Posterior vena cava (tissue), 2 donors: ENCODE measurements around the gene IKZF1. TPM values are rescaled to one million over a fixed set of nuclear protein-coding genes. Genes with fewer than 3 reads are reported as not detected.

Experiments used
- DNase-seq: peaks from one replicate; pipeline ENCODE4 v3.0.0-alpha.2; 2020; ENCODE audit warnings: low spot score
- intact Hi-C, 2 donors: fragments of 100-400 bp; cut with DNase I; formaldehyde crosslinking; loops; one replicate each; pipeline versions ENCODE4 v1.14.1 to v1.14.2; 2022 to 2023
- total RNA-seq, 2 donors: library from RNA; stranded (reverse); fragmentation: NEBNext Ultra II Directional; extraction: Animal tissue kit (Norgen Biotek cat#: 25700); gene quantifications; one replicate each; pipeline ENCODE4 v1.2.1, GENCODE V29; 2021
- donor health status: DM: yes; HTN: yes; CAD: no.
- donor health status: DM: yes; HTN: yes; CAD: no.

Gene IKZF1
- total RNA-seq, 2 donors from 2014 or later, result 11.9 to 13.7 TPM

GRCh38 chr7:50416527-50417182 lies 112.1 kb downstream of the IKZF1 start:
- DNase-seq, result no peak
- intact Hi-C loops, result no loop called here

- DNase-seq, result no peak
- intact Hi-C loops, result no loop called here
These were observed 113.6 kb downstream of the IKZF1 start for GRCh38 chr7:50418086-50418515.

GRCh38 chr7:50418526-50419290 lies 114.2 kb downstream of the IKZF1 start:
- intact Hi-C loops, result no loop called here
- DNase-seq, result no peak

DNA sequence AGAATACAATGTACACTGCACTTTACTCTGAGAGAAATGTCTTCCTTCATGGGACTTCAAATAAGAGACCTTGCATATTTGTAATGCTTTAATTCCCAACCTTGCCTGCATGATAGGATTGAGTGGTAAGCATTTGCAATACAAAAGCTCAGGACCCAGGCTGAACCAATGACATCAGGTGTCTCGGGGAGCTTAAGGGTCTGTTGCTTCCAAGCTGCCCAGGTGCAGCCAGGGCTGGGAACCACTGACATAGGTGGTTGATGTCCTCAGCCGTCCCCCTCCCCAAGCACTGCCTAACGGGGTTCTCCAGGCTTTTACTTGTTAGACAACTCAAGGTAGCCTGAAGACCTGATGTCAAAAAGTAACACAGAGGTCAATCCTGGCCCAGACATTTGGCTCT lies 116.5 kb downstream of the IKZF1 start:
- DNase-seq, result no peak
- intact Hi-C loops, result no loop called here

DNA sequence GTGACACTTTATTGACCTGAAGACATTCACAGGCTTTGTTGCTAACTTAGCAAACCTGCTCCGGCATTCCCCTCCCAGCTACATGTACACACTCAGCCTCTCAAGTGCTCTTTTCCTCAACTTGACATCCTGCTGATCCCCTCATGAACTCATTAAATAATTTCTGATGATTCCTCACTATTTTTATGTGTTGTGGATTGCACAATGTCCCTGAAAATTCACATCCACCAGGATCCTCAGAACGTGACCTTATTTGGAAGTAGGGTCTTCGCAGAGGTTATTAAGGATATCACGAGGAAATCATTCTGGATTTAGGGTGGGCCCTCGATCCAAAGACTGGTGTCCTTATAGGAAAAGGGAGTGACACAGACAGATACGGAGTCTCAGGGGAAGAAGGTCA lies 118.3 kb downstream of the IKZF1 start:
- no peak for DNase-seq
- intact Hi-C loops, result no loop called here

GRCh38 chr7:50423860-50424259 lies 119.3 kb downstream of the IKZF1 start:
- intact Hi-C loops, result no loop called here
- no peak for DNase-seq

GRCh38 chr7:50425318-50425717 lies 120.8 kb downstream of the IKZF1 start:
- no peak for DNase-seq
- intact Hi-C loops, result no loop called here

DNA sequence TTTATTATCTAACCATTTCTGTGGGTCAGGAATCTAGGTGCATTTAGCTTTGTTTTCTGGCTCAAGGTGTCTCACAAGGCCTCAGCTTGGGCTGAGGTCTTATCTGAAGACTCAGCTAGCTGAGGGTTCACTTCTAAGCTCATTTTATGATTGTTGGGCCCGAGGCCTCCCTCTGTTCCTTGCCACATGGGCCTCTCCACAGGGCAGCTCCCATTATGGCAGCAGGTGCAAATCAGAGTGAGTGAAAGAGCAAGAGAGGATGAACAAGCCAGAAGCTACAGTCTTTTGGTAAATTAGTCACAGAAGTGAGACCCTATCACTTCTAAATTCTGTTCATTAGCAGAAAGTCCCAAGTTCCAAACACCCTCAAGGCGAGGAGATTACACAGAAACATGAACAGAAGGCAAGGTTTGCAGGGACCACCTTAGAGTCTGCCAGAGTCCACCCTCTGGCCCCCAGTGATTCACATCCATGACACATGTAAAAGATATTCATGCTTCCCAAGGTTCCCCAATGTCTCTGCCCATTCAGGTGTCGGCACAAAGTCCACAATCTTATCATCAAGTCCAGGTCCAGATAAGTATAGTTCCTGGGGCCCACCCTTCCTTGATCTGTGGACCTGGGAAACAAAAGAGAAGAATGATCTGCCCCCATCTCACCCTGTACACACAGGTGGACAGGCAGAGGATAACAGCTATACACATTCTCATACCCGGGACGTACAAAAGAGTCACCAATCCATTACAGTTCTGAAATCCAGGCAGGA lies 121.9 kb downstream of the IKZF1 start:
- intact Hi-C loops, result no loop called here

GRCh38 chr7:50427518-50427917 lies 123.0 kb downstream of the IKZF1 start:
- DNase-seq, result no peak
- intact Hi-C loops, result no loop called here

More for the DNA sequence above, 121.9 kb downstream of the IKZF1 start:
- DNase-seq, result no peak

DNA sequence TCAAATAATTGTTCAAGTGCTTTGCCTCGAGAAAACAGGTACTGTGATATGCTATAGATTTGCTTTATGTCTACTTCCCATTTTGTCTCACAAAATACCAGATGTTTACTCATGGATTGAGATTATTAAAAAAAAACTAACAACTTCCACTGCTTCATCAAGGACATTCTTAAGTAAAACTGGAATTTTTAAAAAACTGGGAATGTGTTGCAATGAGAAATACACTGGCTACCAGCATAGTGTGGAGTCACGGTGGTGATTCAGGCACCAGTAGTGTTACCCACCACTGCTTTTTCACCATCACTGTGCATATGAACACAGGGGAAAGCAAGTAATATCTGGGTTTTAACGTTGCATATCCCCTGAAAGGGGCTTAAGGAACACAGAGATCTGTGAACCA lies 124.4 kb downstream of the IKZF1 start:
- DNase-seq, result no peak
- intact Hi-C loops, result no loop called here

- intact Hi-C loops, result no loop called here
- no peak for DNase-seq
These were observed 126.8 kb downstream of the IKZF1 start for GRCh38 chr7:50431316-50431715.

DNA sequence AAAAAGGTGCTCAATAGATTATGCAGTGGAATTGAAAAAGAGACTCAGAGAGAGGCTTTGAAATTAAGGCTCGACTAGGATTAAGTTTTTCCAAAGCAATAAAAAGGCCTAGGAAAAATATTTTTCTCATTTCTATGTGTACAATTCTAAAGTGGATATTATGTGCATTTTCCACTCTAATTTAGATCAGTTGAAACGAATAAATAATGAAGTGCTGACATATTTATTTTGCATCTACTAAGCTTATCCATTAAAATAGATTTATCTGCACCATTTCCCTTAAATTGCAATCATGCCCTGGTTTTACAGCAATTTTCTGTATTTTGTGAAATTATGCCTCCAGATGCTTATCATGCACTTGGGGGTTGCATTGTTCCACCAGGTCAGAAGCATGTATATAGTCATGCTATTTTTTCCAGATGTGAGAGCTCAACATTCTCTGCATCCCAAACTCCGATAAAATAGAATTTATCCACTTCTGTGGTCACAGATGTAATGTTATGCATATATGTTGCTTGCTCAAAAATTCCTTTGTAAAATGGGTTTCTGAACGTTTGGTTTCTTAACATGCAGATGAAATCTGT lies 127.3 kb downstream of the IKZF1 start:
- intact Hi-C loops, result no loop called here
- DNase-seq, result no peak

DNA sequence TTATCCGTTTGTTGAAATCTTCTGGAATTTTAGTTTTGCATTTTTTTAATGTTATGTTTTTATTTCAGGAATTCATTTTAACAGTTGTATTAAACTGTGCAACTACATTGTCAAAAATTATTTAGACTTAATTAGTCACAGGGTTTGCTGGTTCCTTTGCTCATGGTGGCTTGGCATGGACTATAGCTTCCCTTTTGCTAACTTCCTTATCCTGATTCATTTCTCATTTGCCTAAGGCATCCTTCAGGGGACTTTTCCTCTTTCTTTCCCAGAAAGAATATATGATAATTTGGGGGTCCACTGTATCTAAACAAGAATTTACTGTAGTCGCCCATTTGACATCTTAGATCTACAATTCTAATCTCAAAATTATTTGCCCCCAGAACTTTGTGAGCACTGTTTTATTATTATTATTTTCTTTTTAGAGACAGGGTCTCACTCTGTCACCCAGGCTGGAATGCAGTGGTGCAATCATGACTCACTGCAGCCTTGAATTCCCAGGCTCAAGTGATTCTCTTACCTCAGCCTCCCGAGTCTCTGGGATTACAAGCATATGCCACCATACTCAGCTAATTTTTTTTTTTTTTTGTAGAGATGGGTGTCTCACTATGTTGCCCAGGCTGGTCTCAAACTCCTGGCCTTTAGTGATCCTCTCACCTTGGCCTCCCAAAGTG lies 131.8 kb downstream of the IKZF1 start:
- DNase-seq, result no peak
- intact Hi-C loops, result no loop called here

DNA sequence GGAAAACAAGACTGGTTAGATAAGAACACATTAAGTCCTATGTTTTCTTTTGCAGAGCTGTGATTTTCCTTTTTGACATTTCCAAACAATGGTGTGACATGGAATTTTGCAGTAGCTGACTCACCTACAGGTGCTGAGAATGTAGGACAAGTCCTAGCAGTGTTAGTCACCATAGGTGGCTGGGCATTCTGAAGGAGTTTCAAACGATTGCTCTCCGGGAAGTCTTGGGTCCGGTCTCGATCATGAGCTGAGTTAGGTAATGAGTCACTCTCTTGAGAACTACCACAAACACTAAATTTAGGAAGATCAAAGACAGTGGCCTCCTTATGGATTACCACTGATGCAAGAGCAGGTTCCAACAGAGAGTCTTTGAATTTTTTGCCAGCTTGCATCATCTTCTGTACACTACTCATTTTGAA lies 142.0 kb downstream of the IKZF1 start:
- intact Hi-C loops, result no loop called here
- DNase-seq, result no peak

DNA sequence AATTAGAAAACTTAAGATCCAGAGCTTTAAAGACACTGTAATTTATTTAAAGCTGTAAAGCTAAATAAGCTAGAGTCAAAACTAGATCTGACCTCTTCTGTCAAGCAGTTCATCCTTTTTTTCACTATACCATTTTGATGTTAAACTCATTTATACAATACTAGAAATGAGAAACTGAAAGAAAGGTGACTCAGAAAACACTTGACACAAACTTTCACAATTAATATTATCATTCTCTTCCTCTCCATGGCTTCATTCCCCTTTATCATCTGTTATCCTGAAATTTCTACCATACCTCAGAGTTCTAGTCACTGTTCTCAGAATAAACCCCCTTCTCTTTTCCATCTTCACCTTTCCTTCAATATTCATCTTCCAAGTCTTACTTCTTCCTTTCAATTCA lies 144.3 kb downstream of the IKZF1 start:
- intact Hi-C loops, result no loop called here
- no peak for DNase-seq

- intact Hi-C loops, result no loop called here
These were observed 145.0 kb downstream of the IKZF1 start for GRCh38 chr7:50449501-50449880.

DNA sequence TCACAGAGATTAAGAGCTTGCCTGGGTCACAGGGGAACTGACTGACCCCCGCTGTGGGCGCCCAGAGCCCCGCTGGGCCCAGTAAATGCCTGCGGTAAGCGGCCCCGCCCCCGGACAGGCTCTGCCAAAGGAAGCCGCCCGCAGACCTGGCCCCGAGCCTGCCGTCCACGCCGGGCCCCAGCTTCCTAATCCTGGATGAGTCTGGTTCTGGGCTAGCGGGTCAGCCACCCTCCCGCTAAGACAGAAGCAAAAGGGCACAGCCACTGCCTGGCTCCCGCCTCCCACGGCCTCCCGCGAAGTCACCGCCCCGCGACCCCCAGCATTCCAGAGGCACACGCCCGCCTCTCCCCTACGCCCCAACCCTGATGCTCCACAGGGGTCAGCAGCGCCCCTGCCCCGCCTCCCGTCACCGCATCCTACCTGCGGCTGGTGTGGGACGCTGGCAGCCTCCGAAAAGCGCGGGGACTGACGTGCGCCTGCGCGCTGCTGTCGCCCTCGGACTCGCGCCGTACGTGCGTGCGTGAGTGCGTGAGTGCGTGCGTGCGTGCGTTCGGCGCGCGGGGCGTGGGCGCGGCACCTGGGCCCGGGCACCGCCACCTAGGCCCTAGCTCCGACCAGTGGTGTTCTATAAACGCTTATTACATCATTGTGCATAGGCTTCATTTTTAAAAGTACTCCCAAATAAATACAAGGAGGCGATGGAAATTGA lies 145.5 kb downstream of the IKZF1 start, which contains the start of gene FIGNL1:
TSS of gene FIGNL1 (minus strand) at position 470 of the 709 bp plus-strand sequence. CDS start 3,063 bp downstream, outside the sequence.
- intact Hi-C loops, result no loop called here
- peak; percentile 92 for DNase-seq

More at GRCh38 chr7:50449501-50449880, 145.0 kb downstream of the IKZF1 start:
- no peak for DNase-seq

GRCh38 chr7:50450590-50451032 lies 146.1 kb downstream of the IKZF1 start:
- DNase-seq, result no peak
- intact Hi-C loops, result no loop called here
